ENCODE measurements around the gene PPFIA1. TPM values are rescaled to one million over a fixed set of nuclear protein-coding genes. Genes with fewer than 3 reads are reported as not detected.

The PPFIA1 gene
- total and polyA plus RNA-seq, 2 of the 8 experiments (the other 6 are each of a cell fraction or from before 2014, with no cell fraction given): 44.3 to 73.5 TPM

DNA sequence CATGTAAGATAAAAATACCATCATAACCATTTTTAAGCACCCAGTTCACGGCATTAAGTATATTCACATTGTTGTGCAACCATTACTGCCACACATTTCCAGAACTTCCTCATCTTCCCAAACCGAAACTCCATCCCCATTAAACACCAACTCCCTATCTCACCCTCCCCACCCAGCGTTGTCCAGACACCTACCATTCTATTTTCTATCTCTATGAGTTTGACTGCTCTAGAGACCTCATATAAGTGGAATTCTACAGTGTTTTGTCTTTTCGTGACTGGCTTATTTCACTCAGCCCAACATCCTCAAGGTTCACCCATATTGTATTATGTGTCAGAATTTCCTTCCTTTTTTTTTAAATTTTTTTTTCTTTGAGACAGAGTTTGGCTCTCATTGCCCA, 45.2 kb downstream of the PPFIA1 start (continued):
- TF ChIP-seq, protein P1, sequence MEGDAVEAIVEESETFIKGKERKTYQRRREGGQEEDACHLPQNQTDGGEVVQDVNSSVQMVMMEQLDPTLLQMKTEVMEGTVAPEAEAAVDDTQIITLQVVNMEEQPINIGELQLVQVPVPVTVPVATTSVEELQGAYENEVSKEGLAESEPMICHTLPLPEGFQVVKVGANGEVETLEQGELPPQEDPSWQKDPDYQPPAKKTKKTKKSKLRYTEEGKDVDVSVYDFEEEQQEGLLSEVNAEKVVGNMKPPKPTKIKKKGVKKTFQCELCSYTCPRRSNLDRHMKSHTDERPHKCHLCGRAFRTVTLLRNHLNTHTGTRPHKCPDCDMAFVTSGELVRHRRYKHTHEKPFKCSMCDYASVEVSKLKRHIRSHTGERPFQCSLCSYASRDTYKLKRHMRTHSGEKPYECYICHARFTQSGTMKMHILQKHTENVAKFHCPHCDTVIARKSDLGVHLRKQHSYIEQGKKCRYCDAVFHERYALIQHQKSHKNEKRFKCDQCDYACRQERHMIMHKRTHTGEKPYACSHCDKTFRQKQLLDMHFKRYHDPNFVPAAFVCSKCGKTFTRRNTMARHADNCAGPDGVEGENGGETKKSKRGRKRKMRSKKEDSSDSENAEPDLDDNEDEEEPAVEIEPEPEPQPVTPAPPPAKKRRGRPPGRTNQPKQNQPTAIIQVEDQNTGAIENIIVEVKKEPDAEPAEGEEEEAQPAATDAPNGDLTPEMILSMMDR (IDR thresholded peaks at IDR 0.05; ENCODE audit: control extremely low read depth in 1 of 3, insufficient read depth in 1 of 3, low read depth in 1 of 3, low read length in 3 of 3): no peak
- TF ChIP-seq SP4 (IDR thresholded peaks at IDR 0.05; ENCODE audit: low read length) (no peak), TBP (IDR thresholded peaks at IDR 0.05; ENCODE audit: low read depth, low read length) (no peak), NRF1 (IDR thresholded peaks at IDR 0.05; ENCODE audit: low read depth, low read length) (no peak), PHF8 (conservative IDR thresholded peaks at IDR 0.05; ENCODE audit: low read depth, low read length) (no peak), GABPA (IDR thresholded peaks at IDR 0.05; ENCODE audit: borderline replicate concordance, insufficient read depth, low read length) (no peak), POLR2AphosphoS5 (IDR thresholded peaks at IDR 0.05; ENCODE audit: low read depth, low read length) (no peak)

Data from H1 (cell line).